H1 (cell line): ENCODE data around the gene FAM193B. TPM values are rescaled to one million over a fixed set of nuclear protein-coding genes. Genes with fewer than 3 reads are reported as not detected.

Experiments used
- CTCF ChIA-PET: fragments of 300-600 bp; sonication (Branson Sonifier 250); formaldehyde crosslinking; loops from one replicate; lab custom pipeline; 2021; ENCODE audit not compliant: partially characterized antibody; lab: Charles Lee
- POLR2A ChIA-PET: fragments of 300-600 bp; sonication (Branson Sonifier 250); formaldehyde crosslinking; loops from one replicate; lab custom pipeline; 2021; ENCODE audit warnings: inconsistent platforms; ENCODE audit not compliant: partially characterized antibody; lab: Charles Lee
- DNase-seq, 2 experiments: peaks; one replicate each; pipeline versions ENCODE4 v3.0.0 to v3.0.0-alpha.2; 2010 to 2022; ENCODE audit warnings: low spot score in 2 of 2, low read depth in 1 of 2, mixed read lengths in 1 of 2
- FAIRE-seq: peaks from 2 replicates; lab custom pipeline; 2011; peaks lifted over from hg19 to GRCh38; lab: Jason Lieb, UNC
- H2AFZ ChIP-seq: 2 replicates; pipeline ENCODE4 v1.8.1; 2012; ENCODE audit warnings: low read length, inconsistent platforms
- H2AK5ac ChIP-seq: 2 replicates; pipeline ENCODE4 v1.6.1; 2013; ENCODE audit warnings: low read depth, low read length
- H2BK120ac ChIP-seq: replicated peaks from 2 replicates; pipeline ENCODE3; 2013; ENCODE audit warnings: low read depth, low read length, inconsistent platforms
- H2BK12ac ChIP-seq: 2 replicates; pipeline ENCODE4 v1.6.1; 2013; ENCODE audit warnings: low read depth, low read length
- H2BK15ac ChIP-seq: 2 replicates; pipeline ENCODE4 v1.6.1; 2013; ENCODE audit warnings: low read length
- H2BK20ac ChIP-seq: 2 replicates; pipeline ENCODE4 v1.6.1; 2013; ENCODE audit warnings: low read length
- H2BK5ac ChIP-seq: 2 replicates; pipeline ENCODE4 v1.6.1; 2013; ENCODE audit warnings: low read depth, low read length
- H3K14ac ChIP-seq: 2 replicates; pipeline ENCODE4 v1.6.1; 2013; ENCODE audit warnings: inconsistent platforms; ENCODE audit not compliant: insufficient read length
- H3K18ac ChIP-seq: 2 replicates; pipeline ENCODE4 v1.6.1; 2013; ENCODE audit warnings: low read length; ENCODE audit errors: extremely low read depth
- H3K23ac ChIP-seq: 2 replicates; pipeline ENCODE4 v1.6.1; 2013; ENCODE audit warnings: inconsistent platforms; ENCODE audit not compliant: insufficient read length
- H3K23me2 ChIP-seq: 2 replicates; pipeline ENCODE4 v1.6.1; 2013; ENCODE audit warnings: low read depth, low read length
- H3K27ac ChIP-seq: 2 replicates; pipeline ENCODE4 v1.6.1; 2011; ENCODE audit warnings: low read depth, low read length, inconsistent platforms
- H3K27me3 ChIP-seq, 4 experiments: replicated peaks in 1 of 4; 1 replicate in 1 of 4; 2 replicates in 3 of 4; pipeline versions ENCODE4 v1.6.1 to v1.8.1; 2011 to 2013; ENCODE audit warnings: low read length in 3 of 4, mild to moderate bottlenecking in 3 of 4, inconsistent platforms in 2 of 4, mixed read lengths in 2 of 4, moderate library complexity in 1 of 4; ENCODE audit not compliant: control insufficient read depth in 3 of 4, insufficient read depth in 3 of 4; ENCODE audit errors: extremely low read depth in 1 of 4
- H3K36me3 ChIP-seq, 4 experiments: 2 replicates each; pipeline versions ENCODE4 v1.6.1 to v1.8.1; 2011 to 2013; ENCODE audit warnings: mild to moderate bottlenecking in 4 of 4, low read length in 3 of 4, moderate library complexity in 2 of 4, control low read depth in 1 of 4, inconsistent platforms in 1 of 4; ENCODE audit not compliant: insufficient read depth in 4 of 4, control insufficient read depth in 2 of 4
- H3K4ac ChIP-seq: replicated peaks from 2 replicates; pipeline ENCODE3; 2013; ENCODE audit warnings: low read length, low read depth, mixed read lengths, inconsistent platforms; ENCODE audit not compliant: insufficient read length
- H3K4me1 ChIP-seq, 4 experiments: replicated peaks in 1 of 4; 1 replicate in 1 of 4; 2 replicates in 3 of 4; pipeline versions ENCODE4 v1.6.1 to v1.8.1; 2011 to 2013; ENCODE audit warnings: low read length in 3 of 4, inconsistent platforms in 2 of 4, mixed read lengths in 1 of 4; ENCODE audit not compliant: insufficient read depth in 4 of 4, control insufficient read depth in 3 of 4
- H3K4me2 ChIP-seq, 2 experiments: 2 replicates each; pipeline versions ENCODE4 v1.6.1 to v1.8.1; 2011 to 2013; ENCODE audit warnings: low read depth in 2 of 2, low read length in 2 of 2, control low read depth in 1 of 2, inconsistent platforms in 1 of 2, mild to moderate bottlenecking in 1 of 2; ENCODE audit not compliant: insufficient read depth in 1 of 2
- H3K4me3 ChIP-seq, 4 experiments: fragments of 200-600, 300-600 bp in 1 of 4; sonication (generic), shearing (Covaris generic), sonication (Bioruptor Twin) in 1 of 4; 2 replicates each; pipeline versions ENCODE4 v1.5.1 to v1.8.1; 2011 to 2016; ENCODE audit warnings: low read length in 4 of 4, low read depth in 3 of 4, control low read depth in 2 of 4, inconsistent platforms in 2 of 4, mild to moderate bottlenecking in 2 of 4, mixed read lengths in 1 of 4, moderate library complexity in 1 of 4; ENCODE audit not compliant: insufficient read depth in 2 of 4; ENCODE audit errors: extremely low read depth in 1 of 4
- H3K56ac ChIP-seq: replicated peaks from 2 replicates; pipeline ENCODE3; 2013; ENCODE audit warnings: low read depth, mild to moderate bottlenecking, mixed read lengths, low read length, inconsistent platforms; ENCODE audit not compliant: insufficient read length
- H3K79me1 ChIP-seq: 2 replicates; pipeline ENCODE4 v1.6.1; 2013; ENCODE audit warnings: low read depth, low read length, control low read depth
- H3K79me2 ChIP-seq, 2 experiments: 2 replicates each; pipeline versions ENCODE4 v1.6.1 to v1.8.1; 2012 to 2013; ENCODE audit warnings: low read length in 2 of 2, mild to moderate bottlenecking in 2 of 2, inconsistent platforms in 1 of 2; ENCODE audit not compliant: insufficient read depth in 2 of 2, control insufficient read depth in 1 of 2
- H3K9ac ChIP-seq, 4 experiments: replicated peaks in 1 of 4; 1 replicate in 1 of 4; 2 replicates in 3 of 4; pipeline versions ENCODE4 v1.6.1 to v1.8.1; 2011 to 2013; ENCODE audit warnings: low read depth in 3 of 4, low read length in 3 of 4, control low read depth in 2 of 4, mild to moderate bottlenecking in 2 of 4, moderate library complexity in 2 of 4, inconsistent platforms in 1 of 4; ENCODE audit errors: extremely low read depth in 1 of 4
- H3K9me3 ChIP-seq, 2 experiments: 2 replicates each; pipeline versions ENCODE4 v1.6.1 to v1.8.1; 2012 to 2013; ENCODE audit warnings: mild to moderate bottlenecking in 2 of 2, moderate library complexity in 2 of 2, control low read depth in 1 of 2, inconsistent platforms in 1 of 2, low read depth in 1 of 2, low read length in 1 of 2, mixed read lengths in 1 of 2; ENCODE audit not compliant: insufficient read depth in 2 of 2
- H4K20me1 ChIP-seq, 2 experiments: replicated peaks in 1 of 2; 2 replicates each; pipeline versions ENCODE3 to v1.8.1; 2011 to 2013; ENCODE audit warnings: inconsistent platforms in 2 of 2, low read length in 2 of 2, mild to moderate bottlenecking in 1 of 2; ENCODE audit not compliant: insufficient read depth in 2 of 2, control insufficient read depth in 1 of 2
- H4K5ac ChIP-seq: 2 replicates; pipeline ENCODE4 v1.6.1; 2013; ENCODE audit warnings: low read length, low read depth, mixed read lengths, inconsistent platforms; ENCODE audit not compliant: insufficient read length
- H4K8ac ChIP-seq: 2 replicates; pipeline ENCODE4 v1.8.0; 2013; ENCODE audit warnings: mild to moderate bottlenecking, moderate library complexity, low read length, inconsistent platforms; ENCODE audit not compliant: insufficient read depth; ENCODE audit errors: extremely low read depth
- H4K91ac ChIP-seq: replicated peaks from 2 replicates; pipeline ENCODE3; 2013; ENCODE audit warnings: low read length, mixed read lengths, inconsistent platforms; ENCODE audit not compliant: insufficient read length
- ASH2L ChIP-seq: fragments of 200-600, 300-600 bp; sonication (generic); IDR thresholded peaks from one replicate; pipeline ENCODE4 v1.7.1; 2017; ENCODE audit warnings: low read length
- CREB1 ChIP-seq: IDR thresholded peaks from 2 replicates; pipeline ENCODE4 v1.6.1; 2012; ENCODE audit warnings: inconsistent platforms
- POU5F1 ChIP-seq: IDR thresholded peaks from 2 replicates; pipeline ENCODE4 v1.6.1; 2011; ENCODE audit warnings: low read depth, mild to moderate bottlenecking, low read length, moderate library complexity
- RAD21 ChIP-seq, 2 experiments: IDR thresholded peaks in 1 of 2; conservative IDR thresholded peaks in 1 of 2; 2 replicates each; pipeline ENCODE4 v1.6.1; 2011; ENCODE audit warnings: low read depth in 2 of 2, low read length in 2 of 2, improper control_type of control experiment in 1 of 2, inconsistent platforms in 1 of 2, mild to moderate bottlenecking in 1 of 2, moderate library complexity in 1 of 2
- RBBP5 ChIP-seq: IDR thresholded peaks from 2 replicates; pipeline ENCODE4 v1.7.1; 2012; ENCODE audit warnings: low read depth, mild to moderate bottlenecking, inconsistent platforms, low read length, moderate library complexity, borderline replicate concordance
- TAF1 ChIP-seq: IDR thresholded peaks from 2 replicates; pipeline ENCODE4 v1.6.1; 2011; ENCODE audit warnings: mild to moderate bottlenecking, low read depth, low read length
- YY1 ChIP-seq: IDR thresholded peaks from 2 replicates; pipeline ENCODE4 v1.6.1; 2011; ENCODE audit warnings: low read depth, mild to moderate bottlenecking, low read length
- WGBS, 2 experiments: shearing (Covaris generic) in 1 of 2; methylation state at CpG; one replicate each; pipeline versions ENCODE4 v1.1.6 to v1.1.7; 2013 to 2015; ENCODE audit warnings: low lambda C conversion rate in 2 of 2, mixed read lengths in 2 of 2, inconsistent platforms in 1 of 2, low coverage in 1 of 2, missing lambda C conversion rate in 1 of 2; ENCODE audit not compliant: insufficient replicate concordance in 2 of 2, insufficient coverage in 1 of 2, insufficient read length in 1 of 2; ENCODE audit errors: extremely low coverage in 1 of 2, missing lambda C conversion rate in 1 of 2; 5-methylcytosine and 5-hydroxymethylcytosine counted together
- polyA plus RNA-seq, 7 experiments: library from polyadenylated mRNA; depleted of rRNA in 3 of 7; stranded (reverse) in 5 of 7; unstranded in 2 of 7; fragments of >200 nt in 5 of 7; fragments of 200-250 nt in 2 of 7; gene quantifications; 1 replicate in 5 of 7; 2 replicates in 1 of 7; 4 replicates in 1 of 7; pipeline versions ENCODE4 v1.2.1 to v1.2.3, GENCODE V29; 2011 to 2013; ENCODE audit warnings: missing spikeins in 2 of 7, mixed read lengths in 2 of 7
- total RNA-seq: library from RNA; stranded (reverse); fragmentation: NEBNext Ultra II Directional; extraction: Animal tissue kit (Norgen Biotek cat#: 25700); gene quantifications from 2 replicates; pipeline ENCODE4 v1.2.1, GENCODE V29; 2021
- TF ChIP-seq, protein P1 (sequence below), 3 experiments: IDR thresholded peaks; 1 replicate in 2 of 3; 2 replicates in 1 of 3; pipeline versions ENCODE4 v1.5.1 to v1.6.1; 2011; ENCODE audit warnings: low read length in 3 of 3, mild to moderate bottlenecking in 3 of 3, inconsistent platforms in 2 of 3, low read depth in 1 of 3, moderate library complexity in 1 of 3; ENCODE audit not compliant: insufficient read depth in 1 of 3; ENCODE audit errors: control extremely low read depth in 1 of 3

Gene FAM193B
- total and polyA plus RNA-seq, 2 of the 8 experiments (the other 6 are each of a cell fraction or from before 2014, with no cell fraction given), result 49.9 to 69.8 TPM

DNA sequence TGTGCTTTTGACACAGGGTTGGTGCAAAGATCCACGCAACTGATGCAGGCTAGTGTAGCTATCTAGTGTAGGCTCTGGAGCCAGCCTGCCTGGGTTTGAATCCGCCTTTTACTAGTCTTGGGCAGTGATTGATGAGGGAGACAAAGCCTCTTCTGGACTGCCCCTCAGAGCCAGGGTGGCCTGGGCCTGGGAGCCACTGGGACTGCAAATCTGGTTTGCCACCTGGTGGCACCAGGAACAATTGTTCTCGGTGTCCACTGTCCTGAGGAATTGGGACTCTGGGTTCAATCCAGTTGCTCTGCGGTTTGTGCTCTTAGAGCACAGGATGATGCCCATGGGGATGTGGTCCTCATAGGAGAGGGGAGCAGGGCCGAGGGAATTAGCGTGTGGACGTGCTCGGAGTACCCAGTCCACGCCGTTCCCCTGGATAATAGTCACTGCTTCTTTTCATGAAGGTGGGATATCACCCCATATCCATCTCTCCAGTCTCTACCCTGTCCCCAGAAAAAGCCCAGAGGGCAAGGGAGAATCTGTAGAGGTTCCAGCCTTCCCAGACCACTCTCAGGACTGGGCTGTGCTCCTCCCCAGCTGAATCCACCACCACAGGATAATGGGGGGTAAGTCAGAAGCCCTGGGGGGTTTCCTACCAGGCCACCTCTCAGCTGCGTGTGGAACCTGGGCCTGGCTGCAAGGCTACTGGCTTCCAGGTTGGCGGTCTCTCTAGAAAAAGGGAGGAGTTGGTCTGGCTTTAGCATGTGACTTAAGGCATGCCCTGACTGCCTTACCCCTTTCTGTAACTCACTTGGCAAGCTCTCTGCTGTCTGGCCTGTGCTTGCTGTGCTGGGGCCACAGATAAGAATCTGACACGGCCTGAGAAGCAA lies 47.5 kb upstream of the FAM193B start:
- H3K27ac ChIP-seq, result no peak overlapping the region
- H3K4me3 ChIP-seq, result no peak overlapping the region
- no peak overlapping the region for H3K4ac ChIP-seq
- TF ChIP-seq TAF1 (no peak), POU5F1 (no peak), YY1 (no peak), RAD21 (IDR thresholded peaks at IDR 0.05 in 1 of 2, conservative IDR thresholded peaks at IDR 0.05 in 1 of 2; ENCODE audit: low read depth in 2 of 2, low read length in 2 of 2) (peak; percentile 11 to 30; a peak in 1 of 4 replicates), ASH2L (no peak), RBBP5 (no peak), CREB1 (no peak)
- TF ChIP-seq, protein P1, sequence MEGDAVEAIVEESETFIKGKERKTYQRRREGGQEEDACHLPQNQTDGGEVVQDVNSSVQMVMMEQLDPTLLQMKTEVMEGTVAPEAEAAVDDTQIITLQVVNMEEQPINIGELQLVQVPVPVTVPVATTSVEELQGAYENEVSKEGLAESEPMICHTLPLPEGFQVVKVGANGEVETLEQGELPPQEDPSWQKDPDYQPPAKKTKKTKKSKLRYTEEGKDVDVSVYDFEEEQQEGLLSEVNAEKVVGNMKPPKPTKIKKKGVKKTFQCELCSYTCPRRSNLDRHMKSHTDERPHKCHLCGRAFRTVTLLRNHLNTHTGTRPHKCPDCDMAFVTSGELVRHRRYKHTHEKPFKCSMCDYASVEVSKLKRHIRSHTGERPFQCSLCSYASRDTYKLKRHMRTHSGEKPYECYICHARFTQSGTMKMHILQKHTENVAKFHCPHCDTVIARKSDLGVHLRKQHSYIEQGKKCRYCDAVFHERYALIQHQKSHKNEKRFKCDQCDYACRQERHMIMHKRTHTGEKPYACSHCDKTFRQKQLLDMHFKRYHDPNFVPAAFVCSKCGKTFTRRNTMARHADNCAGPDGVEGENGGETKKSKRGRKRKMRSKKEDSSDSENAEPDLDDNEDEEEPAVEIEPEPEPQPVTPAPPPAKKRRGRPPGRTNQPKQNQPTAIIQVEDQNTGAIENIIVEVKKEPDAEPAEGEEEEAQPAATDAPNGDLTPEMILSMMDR (IDR thresholded peaks at IDR 0.05; ENCODE audit: control extremely low read depth in 1 of 3, insufficient read depth in 1 of 3, low read depth in 1 of 3, low read length in 3 of 3), result peak in 1 of 3 experiments; percentile 31; a peak in 2 of 4 replicates
- TF ChIP-seq, all 59 proteins: peak for 2
- Histone ChIP-seq H3K4me1 (peaks cover 0 to 5% (median 3%) of the 10 kb centered on the region in 4 experiments; a peak in 4 of 7 replicates), H2AFZ (no peak overlapping the region), H2BK15ac (no peak overlapping the region), H3K79me2 (peaks cover 0 to 4% of the 10 kb centered on the region in 2 experiments; a peak in 1 of 4 replicates), H3K9me3 (no peaks in the 10 kb centered on the region), H3K14ac (no peak overlapping the region), H3K4me2 (peak overlapping the region in 1 of 2 experiments; percentile 100; a peak in 1 of 4 replicates), H2BK5ac (no peak overlapping the region), H3K79me1 (no peaks in the 10 kb centered on the region; the same call in none of the 2 replicates), H2BK20ac (no peak overlapping the region), H3K56ac (no peak overlapping the region), H2BK120ac (no peak overlapping the region), H3K9ac (no peak overlapping the region), H2BK12ac (no peak overlapping the region), H4K20me1 (peaks cover 0 to 2% of the 10 kb centered on the region in 2 experiments), H3K23ac (no peak overlapping the region), H3K36me3 (peaks cover 0 to under 1% (median 0%) of the 10 kb centered on the region in 4 experiments; a peak in 1 of 8 replicates), H3K27me3 (peaks cover 0 to 2% (median 0%) of the 10 kb centered on the region in 4 experiments; a peak in 2 of 7 replicates), H3K18ac (no peak overlapping the region), H4K8ac (no peak overlapping the region), H4K91ac (no peak overlapping the region), H4K5ac (no peak overlapping the region), H3K23me2 (peaks cover 9% of the 10 kb centered on the region), H2AK5ac (no peak overlapping the region)
- DNase-seq (no peak), FAIRE-seq (no peak)
- CTCF ChIA-PET, result interaction anchor here (1.0 to 1.5 kb wide), 3 partner anchors 35 to 474 kb away, joined by 3 read pairs; no protein-coding TSS in a partner anchor
- WGBS, 2 experiments, result 88% methylated on average over 13 of the region's 13 CpGs; no CpG with 5 or more reads in 1 of the 2 experiments
- POLR2A ChIA-PET, result interaction anchor here (0.9 to 8.8 kb wide), 3 partner anchors 9 to 109 kb away, joined by 3 to 72 read pairs (median 6); partner anchors contain the start of gene TMED9
